GM18498 (cell line): ENCODE measurements around the gene SIT1.

ENCODE experiments used
- ATAC-seq: cut with Tn5 transposase; IDR thresholded peaks from one replicate; pipeline ENCODE4 v1.9.1; 2021; ENCODE audit warnings: mild to moderate bottlenecking, moderate library complexity; ENCODE audit not compliant: unreplicated experiment

The SIT1 gene

DNA sequence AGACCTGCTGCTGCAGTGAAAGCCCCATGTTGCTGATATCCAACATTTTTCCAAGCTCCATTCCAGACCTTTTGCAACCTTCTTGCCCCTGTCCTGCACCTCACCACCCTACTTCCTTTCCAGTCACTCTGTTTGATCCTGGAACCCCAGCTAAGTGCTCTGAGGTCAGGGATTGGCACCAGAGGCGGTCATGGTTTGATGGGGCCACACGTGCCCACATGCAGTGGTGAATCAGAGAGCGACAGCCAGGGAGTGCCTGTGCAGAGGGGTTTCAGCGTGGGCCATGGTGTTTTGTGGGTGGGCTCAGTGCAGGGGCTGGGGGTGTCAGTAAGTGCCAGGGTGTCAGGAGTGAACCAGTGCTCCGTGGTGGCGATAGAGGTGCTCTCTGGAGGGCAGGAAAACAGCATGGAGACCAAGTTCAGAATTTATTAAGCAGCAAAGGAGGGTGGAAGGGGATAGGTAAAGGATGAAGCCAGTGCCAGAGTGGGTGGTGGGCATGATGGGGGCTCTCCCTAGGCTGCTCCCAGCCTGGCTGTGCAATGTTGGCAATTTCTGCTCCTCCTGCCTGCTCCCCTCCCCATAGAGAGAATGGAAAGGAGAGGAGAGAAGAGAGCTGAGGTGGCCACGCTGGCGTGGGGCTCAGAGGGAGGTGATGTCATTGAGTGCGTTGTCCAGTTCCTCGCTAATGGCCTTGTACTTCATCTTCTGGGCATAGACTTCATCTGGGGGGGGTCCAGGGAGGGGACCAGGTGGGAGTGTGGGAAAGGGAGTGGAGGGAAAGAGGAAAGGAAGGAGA is 32.0 kb upstream of the SIT1 start:
- no peak for ATAC-seq

DNA sequence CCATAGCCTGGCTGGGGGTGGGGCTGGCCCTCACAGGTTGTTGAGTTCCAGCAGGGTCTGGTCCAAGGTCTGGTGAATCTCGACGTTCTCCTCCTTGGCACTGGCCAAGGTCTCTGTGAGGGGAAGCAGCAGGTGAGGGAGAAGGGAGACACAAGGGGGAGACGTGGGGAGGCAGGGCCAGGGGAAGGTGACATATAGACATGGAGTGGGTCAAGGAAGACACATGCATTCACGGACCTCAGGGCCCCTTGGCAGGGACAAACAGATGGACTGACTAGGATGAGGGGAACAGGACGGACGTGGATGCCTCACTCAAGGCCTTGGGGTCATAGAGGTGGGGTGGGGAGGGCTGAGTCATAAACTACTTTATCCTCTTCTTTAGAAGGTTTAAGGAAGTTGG is 31.3 kb upstream of the SIT1 start:
- no peak for ATAC-seq

DNA sequence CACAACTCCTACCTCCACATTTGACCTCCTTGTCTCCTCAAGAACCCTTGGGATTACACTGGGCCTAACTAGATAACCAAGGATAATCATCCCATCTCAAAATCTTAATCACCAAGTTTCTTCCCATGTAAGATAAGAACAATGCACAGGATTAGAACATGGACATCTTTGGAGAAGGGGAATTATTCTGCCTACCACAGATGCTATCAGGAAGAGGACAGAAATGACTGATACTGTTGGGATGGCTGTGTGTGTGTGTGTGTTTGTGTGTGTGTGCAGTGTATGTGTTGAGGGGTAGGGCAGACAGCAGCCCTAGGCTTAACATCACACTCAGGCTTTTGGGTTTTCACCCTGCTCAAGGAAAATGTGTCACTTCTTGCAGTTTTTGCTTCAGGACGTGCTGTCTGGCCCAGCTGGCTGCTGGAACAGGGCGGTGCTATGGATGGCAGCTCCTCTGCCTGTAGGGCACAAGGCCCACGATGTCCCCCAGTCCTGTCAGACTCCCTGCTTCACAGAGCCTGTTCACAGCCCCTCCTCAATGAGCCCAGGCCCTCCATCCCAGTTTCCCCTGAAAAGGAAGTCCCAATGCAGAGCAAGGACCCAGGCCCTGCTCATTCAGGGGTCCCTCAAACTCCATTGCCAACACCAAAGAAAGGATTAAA is 30.7 kb upstream of the SIT1 start:
- no peak for ATAC-seq

DNA sequence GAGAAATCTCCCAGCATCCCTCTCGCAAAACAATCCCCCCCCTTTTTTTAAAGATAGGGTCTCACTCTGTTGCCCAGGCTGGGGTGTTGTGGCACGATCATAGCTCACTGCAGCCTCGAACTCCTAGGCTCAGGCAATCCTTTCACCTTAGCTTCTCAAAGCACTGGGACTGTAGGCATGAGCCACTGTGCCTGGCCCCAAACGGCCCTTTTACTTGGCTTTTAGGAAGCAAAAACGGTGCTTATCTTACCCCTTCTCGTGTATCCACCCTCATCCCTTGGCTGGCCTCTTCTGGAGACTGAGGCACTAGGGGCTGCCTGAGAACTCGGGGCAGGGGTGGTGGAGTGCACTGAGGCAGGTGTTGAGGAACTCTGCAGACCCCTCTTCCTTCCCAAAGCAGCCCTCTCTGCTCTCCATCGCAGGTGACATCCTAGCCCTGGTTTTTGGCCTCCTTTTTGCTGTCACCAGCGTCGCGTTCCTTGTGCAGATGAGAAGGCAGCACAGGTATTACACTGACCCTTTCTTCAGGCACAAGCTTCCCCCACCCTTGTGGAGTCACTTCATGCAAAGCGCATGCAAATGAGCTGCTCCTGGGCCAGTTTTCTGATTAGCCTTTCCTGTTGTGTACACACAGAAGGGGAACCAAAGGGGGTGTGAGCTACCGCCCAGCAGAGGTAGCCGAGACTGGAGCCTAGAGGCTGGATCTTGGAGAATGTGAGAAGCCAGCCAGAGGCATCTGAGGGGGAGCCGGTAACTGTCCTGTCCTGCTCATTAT is 29.8 kb upstream of the SIT1 start:
- ATAC-seq: peak; percentile 52

DNA sequence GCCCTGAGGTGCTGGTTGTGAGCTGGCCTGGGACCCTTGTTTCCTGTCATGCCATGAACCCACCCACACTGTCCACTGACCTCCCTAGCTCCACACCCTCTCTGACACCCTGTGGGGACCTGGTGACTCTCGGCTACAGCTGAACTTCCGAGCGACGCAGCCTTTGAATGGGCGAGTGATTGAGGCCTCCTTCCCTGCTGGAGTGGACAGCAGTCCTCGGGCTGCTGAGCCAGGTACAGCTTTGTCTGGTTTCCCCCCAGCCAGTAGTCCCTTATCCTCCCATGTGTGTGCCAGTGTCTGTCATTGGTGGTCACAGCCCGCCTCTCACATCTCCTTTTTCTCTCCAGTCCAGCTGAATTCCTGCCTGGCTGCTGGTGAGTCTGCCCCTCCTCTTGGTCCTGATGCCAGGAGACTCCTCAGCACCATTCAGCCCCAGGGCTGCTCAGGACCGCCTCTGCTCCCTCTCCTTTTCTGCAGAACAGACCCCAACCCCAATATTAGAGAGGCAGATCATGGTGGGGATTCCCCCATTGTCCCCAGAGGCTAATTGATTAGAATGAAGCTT is 29.1 kb upstream of the SIT1 start:
- ATAC-seq: no peak

DNA sequence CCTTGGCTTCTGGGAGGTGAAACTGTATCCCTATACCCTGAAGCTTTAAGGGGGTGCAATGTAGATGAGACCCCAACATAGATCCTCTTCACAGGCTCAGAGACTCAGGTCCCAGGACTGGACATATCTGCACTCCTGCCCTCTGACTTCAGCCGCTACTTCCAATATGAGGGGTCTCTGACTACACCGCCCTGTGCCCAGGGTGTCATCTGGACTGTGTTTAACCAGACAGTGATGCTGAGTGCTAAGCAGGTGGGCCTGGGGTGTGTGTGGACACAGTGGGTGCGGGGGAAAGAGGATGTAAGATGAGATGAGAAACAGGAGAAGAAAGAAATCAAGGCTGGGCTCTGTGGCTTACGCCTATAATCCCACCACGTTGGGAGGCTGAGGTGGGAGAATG is 28.4 kb upstream of the SIT1 start:
- no peak for ATAC-seq

DNA sequence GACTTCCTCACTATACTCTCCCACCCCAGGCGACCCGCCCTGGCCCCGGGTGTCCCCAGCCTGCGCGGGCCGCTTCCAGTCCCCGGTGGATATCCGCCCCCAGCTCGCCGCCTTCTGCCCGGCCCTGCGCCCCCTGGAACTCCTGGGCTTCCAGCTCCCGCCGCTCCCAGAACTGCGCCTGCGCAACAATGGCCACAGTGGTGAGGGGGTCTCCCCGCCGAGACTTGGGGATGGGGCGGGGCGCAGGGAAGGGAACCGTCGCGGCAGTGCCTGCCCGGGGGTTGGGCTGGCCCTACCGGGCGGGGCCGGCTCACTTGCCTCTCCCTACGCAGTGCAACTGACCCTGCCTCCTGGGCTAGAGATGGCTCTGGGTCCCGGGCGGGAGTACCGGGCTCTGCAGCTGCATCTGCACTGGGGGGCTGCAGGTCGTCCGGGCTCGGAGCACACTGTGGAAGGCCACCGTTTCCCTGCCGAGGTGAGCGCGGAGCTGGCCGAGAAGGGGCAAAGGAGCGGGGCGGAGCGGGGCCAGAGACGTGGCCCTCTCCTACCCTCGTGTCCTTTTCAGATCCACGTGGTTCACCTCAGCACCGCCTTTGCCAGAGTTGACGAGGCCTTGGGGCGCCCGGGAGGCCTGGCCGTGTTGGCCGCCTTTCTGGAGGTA is 25.1 kb upstream of the SIT1 start:
- ATAC-seq: no peak

DNA sequence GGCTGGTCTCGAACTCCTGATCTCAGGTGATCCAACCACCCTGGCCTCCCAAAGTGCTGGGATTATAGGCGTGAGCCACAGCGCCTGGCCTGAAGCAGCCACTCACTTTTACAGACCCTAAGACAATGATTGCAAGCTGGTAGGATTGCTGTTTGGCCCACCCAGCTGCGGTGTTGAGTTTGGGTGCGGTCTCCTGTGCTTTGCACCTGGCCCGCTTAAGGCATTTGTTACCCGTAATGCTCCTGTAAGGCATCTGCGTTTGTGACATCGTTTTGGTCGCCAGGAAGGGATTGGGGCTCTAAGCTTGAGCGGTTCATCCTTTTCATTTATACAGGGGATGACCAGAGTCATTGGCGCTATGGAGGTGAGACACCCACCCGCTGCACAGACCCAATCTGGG is 24.5 kb upstream of the SIT1 start:
- no peak for ATAC-seq

DNA sequence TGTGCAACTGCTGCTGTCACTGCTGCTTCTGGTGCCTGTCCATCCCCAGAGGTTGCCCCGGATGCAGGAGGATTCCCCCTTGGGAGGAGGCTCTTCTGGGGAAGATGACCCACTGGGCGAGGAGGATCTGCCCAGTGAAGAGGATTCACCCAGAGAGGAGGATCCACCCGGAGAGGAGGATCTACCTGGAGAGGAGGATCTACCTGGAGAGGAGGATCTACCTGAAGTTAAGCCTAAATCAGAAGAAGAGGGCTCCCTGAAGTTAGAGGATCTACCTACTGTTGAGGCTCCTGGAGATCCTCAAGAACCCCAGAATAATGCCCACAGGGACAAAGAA is 23.3 kb upstream of the SIT1 start:
- no peak for ATAC-seq

DNA sequence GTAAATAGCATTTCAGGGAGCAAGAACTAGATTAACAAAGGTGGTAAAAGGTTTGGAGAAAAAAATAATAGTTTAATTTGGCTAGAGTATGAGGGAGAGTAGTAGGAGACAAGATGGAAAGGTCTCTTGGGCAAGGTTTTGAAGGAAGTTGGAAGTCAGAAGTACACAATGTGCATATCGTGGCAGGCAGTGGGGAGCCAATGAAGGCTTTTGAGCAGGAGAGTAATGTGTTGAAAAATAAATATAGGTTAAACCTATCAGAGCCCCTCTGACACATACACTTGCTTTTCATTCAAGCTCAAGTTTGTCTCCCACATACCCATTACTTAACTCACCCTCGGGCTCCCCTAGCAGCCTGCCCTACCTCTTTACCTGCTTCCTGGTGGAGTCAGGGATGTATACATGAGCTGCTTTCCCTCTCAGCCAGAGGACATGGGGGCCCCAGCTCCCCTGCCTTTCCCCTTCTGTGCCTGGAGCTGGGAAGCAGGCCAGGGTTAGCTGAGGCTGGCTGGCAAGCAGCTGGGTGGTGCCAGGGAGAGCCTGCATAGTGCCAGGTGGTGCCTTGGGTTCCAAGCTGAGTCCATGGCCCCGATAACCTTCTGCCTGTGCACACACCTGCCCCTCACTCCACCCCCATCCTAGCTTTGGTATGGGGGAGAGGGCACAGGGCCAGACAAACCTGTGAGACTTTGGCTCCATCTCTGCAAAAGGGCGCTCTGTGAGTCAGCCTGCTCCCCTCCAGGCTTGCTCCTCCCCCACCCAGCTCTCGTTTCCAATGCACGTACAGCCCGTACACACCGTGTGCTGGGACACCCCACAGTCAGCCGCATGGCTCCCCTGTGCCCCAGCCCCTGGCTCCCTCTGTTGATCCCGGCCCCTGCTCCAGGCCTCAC is 22.6 kb upstream of the SIT1 start, which contains the start of gene CA9:
Gene CA9 (plus strand): TSS at position 797 of the 893 bp plus-strand sequence. CDS start 32 bp downstream, at position 829.
- ATAC-seq: no peak

DNA sequence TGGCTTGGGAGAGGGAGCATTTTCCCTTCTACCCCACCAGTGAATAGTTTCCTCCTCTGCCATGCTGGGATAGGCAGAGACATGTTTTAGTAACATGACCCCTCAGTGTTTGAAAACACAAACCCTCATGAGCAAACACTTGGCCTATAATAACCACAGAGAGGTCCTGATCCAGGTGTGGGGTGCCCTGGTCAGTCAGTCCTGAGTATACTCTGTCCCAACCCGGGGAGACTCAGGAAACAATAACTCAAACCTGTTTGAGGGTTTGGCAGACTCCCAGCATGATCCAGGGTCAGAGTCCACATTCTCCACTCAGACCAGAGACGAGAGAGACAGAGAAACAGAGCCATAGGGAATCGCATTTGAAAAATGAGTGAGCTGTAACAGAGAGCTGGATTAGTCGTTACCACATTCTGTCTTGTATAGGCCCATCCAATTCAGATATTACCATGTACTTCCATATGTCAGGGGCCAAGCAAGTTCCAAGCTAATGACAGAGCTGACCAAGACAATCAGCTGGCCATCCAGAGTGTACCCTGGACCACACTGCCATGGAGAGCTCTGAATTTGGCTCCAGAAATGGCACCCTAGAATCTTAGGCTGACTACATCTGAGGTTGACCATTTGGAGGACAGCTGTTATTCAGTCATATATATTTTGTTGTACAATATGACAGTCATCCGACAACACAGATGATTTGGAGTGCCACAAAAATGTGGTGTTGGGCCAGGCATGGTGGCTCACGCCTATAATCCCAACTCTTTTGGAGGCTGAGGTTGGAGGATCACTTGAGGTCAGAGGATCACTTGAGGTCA is 18.8 kb upstream of the SIT1 start:
- ATAC-seq: no peak

DNA sequence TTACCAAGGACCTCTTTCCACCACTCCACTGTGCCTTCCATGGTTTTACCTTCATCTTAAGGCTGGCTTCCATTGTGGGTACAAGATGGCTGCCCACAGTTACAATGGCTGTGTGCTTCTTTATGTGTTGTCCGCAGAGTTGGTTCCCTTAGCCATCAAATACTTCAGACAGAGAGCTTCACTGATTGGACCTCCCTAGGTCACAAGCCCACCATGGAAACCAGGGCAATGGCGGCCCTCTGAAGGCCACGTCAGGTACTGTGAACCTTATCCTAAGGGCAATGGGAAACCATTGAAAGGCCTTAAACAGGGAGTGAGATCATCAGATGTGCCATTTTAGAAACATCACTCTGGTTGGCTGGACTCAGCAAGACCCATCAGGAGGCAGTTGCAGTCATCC is 17.2 kb upstream of the SIT1 start:
- no peak for ATAC-seq

DNA sequence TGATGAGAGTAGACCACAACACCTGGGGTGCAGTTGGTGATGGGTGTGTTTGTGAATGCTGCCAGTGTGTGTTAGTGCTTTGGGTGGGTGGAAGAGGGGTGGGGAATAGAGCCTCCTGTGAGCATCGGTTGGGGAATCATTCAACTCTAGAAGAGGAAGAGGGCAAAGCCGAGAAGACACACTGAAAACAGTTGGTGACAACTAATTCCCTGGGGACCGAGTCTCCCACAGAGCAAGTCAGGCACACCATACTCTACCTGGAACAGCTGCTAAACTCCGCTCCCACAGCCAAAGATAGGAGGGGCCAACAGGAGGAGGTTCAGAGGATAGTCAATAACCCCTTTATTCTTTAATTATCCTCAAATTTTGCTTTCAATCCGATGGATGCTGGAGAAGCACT is 15.8 kb upstream of the SIT1 start:
- no peak for ATAC-seq

DNA sequence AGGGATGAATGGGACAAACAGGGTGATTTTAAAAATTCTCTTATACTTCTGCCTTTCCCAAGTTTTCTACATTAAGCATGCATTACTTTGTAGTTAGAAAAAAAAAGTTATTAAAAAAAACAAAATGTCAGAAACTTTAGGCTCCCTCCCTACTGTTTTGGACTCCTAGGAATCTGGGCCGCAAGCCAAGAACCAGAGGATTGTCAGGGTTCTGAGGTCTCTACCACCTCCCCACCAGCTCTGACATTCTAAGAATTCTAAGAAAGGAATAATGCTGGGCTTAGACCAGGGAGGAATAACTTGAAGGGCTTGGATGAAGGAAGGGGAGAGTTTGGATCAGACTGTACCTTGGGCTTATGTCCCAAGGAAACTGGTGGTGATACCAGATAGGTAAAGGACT is 15.3 kb upstream of the SIT1 start:
- ATAC-seq: no peak

DNA sequence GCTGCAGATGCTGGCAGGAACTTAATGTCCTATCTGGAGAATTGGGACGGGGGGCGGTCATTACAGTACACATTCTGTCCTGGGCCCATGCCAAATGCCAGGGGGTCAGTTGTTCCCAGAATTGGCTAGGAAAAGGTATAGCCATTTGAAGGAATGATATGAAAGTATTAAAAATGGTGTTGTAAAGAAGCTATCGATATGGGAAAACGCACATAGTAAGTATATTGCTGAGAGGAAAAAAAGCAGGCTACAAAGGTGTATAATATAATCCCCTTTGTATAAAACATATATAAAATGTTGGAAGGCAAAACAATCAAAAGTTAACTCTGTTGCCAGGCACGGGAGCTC is 14.7 kb upstream of the SIT1 start:
- ATAC-seq: no peak

DNA sequence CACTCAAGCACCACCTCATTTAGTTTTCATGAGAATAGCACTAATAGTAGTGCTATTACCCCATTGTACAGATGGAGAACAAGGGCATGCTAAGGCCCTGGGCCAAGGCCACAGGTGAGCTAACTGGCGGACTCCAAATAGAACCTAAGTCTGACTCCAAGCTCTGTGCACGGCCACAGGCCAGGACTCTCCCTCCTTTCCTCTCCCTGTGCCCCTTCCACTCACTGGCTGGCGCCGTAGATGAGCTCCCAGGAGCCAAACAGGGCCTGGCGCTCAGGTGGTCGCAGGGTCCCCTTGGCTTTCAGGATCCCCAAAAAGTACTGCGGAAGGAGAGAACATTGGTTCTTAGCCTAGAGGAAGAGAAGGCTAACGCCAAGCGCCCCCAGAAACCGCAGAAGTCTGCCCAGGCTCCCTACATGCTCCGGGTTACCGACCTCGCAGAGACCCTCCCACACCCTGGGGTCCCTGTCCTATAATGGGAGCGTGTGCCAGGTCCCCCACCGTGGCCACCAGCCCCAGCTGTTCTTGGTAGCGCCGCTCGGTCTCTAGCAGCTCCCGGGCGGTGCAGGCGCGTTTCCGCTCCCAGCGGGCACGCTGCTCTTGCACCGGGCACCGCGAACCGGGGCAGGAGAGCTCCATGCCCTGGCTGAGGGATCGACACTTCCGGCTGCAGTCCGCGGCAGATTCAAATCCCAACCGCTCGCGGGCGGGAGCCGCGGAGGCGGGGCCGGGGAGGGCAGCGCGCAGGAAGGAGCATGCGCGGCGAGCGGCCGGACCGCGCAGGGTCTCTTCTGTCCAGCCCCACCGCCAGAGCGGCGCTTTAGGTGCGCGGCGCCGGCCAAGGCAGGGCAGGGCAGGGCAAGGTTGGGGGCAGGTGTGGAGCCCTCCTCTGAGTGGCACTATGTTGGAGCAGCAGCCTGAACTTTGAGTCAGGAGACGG is 14.1 kb upstream of the SIT1 start, which contains the start of gene ARHGEF39:
Gene ARHGEF39 (minus strand): TSS at position 665 of the 940 bp plus-strand sequence. CDS start 26 bp downstream, at position 639.
- peak; percentile 79 for ATAC-seq

DNA sequence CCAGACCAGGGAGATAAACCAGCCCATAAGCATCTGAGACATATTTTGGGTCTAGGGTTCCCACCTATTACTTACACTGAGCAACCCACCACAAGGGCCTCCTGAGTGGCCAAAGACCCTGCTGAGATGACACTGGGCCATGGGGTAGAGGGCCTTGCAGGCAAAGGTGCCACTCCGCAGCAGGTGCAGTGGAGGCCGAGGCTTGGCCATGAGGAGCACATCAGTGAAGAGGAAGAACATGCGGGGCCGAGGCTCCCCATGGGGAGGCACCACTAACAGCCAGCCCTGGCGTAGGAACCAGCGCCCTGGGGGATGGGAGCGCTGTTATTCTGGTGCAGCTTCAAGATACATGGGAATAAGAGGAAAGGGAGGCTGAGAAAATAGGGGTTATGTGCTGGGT is 11.7 kb upstream of the SIT1 start:
- ATAC-seq: no peak

DNA sequence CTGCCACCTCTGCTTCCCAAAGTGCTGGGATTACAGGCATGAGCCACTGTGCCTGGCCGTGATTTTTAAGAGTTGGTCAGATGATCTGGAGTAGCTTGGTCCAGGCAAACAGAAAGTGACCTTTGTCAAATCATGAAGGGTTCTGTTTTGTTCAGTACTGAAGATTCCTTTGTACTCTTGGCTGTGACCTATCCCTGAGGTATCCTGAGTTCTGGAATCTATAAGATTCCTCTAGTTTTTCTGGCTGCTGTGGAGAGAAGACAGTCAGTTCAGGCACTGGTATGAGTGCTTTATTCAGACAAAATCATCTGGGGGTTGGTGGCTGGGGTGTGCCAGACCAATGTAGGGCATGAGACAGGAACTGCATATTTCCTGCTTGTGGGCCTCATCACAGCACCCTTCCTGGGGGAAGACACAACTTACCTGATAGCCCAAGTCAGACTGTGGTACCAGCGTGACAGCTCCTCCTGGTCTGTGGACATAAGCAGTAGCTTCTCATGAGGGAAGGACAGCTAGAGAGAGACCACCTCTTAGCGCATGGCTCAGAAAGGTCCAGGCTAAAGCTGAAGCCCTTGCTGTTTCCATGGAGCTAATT is 11.1 kb upstream of the SIT1 start:
- no peak for ATAC-seq
